WTC11 (cell line): ENCODE measurements around the gene NUP214. TPM values are rescaled to one million over a fixed set of nuclear protein-coding genes. Genes with fewer than 3 reads are reported as not detected.

Experiments used
- ATAC-seq: fragments of 200-7000 bp; cut with Tn5 transposase; 2 replicates; pipeline ENCODE4 v1.10.0; 2021; ENCODE audit warnings: mild to moderate bottlenecking, moderate library complexity
- CTCF ChIA-PET: fragments of 300-600 bp; sonication (Branson Sonifier 250); formaldehyde crosslinking; loops from one replicate; lab custom pipeline; 2021; ENCODE audit warnings: antibody characterized with exemption; lab: Charles Lee
- POLR2A ChIA-PET: fragments of 350-600 bp; sonication (Branson Sonifier 250); formaldehyde crosslinking; loops from one replicate; lab custom pipeline; 2021; ENCODE audit warnings: antibody characterized with exemption; lab: Charles Lee
- DNase-seq: peaks from one replicate; pipeline ENCODE4 v3.0.0; 2021; ENCODE audit warnings: low spot score
- H3K27ac Mint-ChIP-seq: 2 replicates; pipeline ENCODE4 v1.8.0; 2021; ENCODE audit warnings: mixed read lengths
- H3K27me3 Mint-ChIP-seq: 2 replicates; pipeline ENCODE4 v1.8.0; 2021; ENCODE audit warnings: low read depth, mild to moderate bottlenecking, moderate library complexity, mixed read lengths
- H3K36me3 Mint-ChIP-seq: 2 replicates; pipeline ENCODE4 v1.8.0; 2021; ENCODE audit warnings: mixed read lengths
- H3K4me1 Mint-ChIP-seq: 2 replicates; pipeline ENCODE4 v1.8.0; 2022; ENCODE audit warnings: mixed read lengths
- H3K4me3 Mint-ChIP-seq: 2 replicates; pipeline ENCODE4 v1.8.0; 2021; ENCODE audit warnings: mild to moderate bottlenecking, moderate library complexity, mixed read lengths
- H3K9me3 Mint-ChIP-seq: 2 replicates; pipeline ENCODE4 v1.8.0; 2021; ENCODE audit warnings: mixed read lengths
- GRHL2 ChIP-seq: fragments of 250-450 bp; sonication (Bioruptor Pico); IDR thresholded peaks from 2 replicates; pipeline ENCODE4 v1.8.0; 2022; ENCODE audit warnings: mild to moderate bottlenecking, moderate library complexity; ENCODE audit not compliant: insufficient replicate concordance, severe bottlenecking
- JUN ChIP-seq: sonication (generic); formaldehyde crosslinking; IDR thresholded peaks from 2 replicates; pipeline ENCODE4 v1.8.0; 2023; ENCODE audit warnings: mild to moderate bottlenecking, missing genetic modification reagents
- MXD4 ChIP-seq: fragments of 250-450 bp; sonication (Bioruptor Pico); IDR thresholded peaks from 2 replicates; pipeline ENCODE4 v1.8.0; 2021; ENCODE audit warnings: mild to moderate bottlenecking, moderate library complexity, borderline replicate concordance
- PRDM15 ChIP-seq: sonication (generic); formaldehyde crosslinking; IDR thresholded peaks from 2 replicates; pipeline ENCODE4 v1.8.0; 2022; ENCODE audit warnings: missing genetic modification reagents
- SOX15 ChIP-seq: fragments of 250-450 bp; sonication (Bioruptor Pico); IDR thresholded peaks from 2 replicates; pipeline ENCODE4 v1.9.0; 2021; ENCODE audit warnings: mild to moderate bottlenecking
- SP1 ChIP-seq: sonication (generic); formaldehyde crosslinking; conservative IDR thresholded peaks from 2 replicates; pipeline ENCODE4 v1.8.1; 2022; ENCODE audit warnings: missing genetic modification reagents
- TCF7 ChIP-seq: sonication (generic); formaldehyde crosslinking; IDR thresholded peaks from 2 replicates; pipeline ENCODE4 v1.8.0; 2022; ENCODE audit warnings: mild to moderate bottlenecking, low read depth, missing genetic modification reagents, moderate library complexity
- ZNF232 ChIP-seq: sonication (generic); formaldehyde crosslinking; IDR thresholded peaks from 2 replicates; pipeline ENCODE4 v1.8.0; 2022; ENCODE audit warnings: mild to moderate bottlenecking, missing genetic modification reagents
- ZNF317 ChIP-seq: sonication (generic); formaldehyde crosslinking; IDR thresholded peaks from 2 replicates; pipeline ENCODE4 v1.8.1; 2023; ENCODE audit warnings: low read depth, mild to moderate bottlenecking, moderate library complexity, missing genetic modification reagents, borderline replicate concordance
- ZNF423 ChIP-seq: fragments of 250-450 bp; sonication (Bioruptor Pico); IDR thresholded peaks from 2 replicates; pipeline ENCODE4 v2.1.2; 2022; ENCODE audit warnings: mild to moderate bottlenecking, moderate library complexity
- ZNF425 ChIP-seq: fragments of 250-450 bp; sonication (Bioruptor Pico); conservative IDR thresholded peaks from 2 replicates; pipeline ENCODE4 v1.9.0; 2021; ENCODE audit warnings: mild to moderate bottlenecking
- total RNA-seq: library from RNA; stranded (reverse); gene quantifications from 3 replicates; pipeline ENCODE4 v1.2.3, GENCODE V29; 2021
- TF ChIP-seq, protein P1 (sequence below): sonication (generic); formaldehyde crosslinking; IDR thresholded peaks from 2 replicates; pipeline ENCODE4 v1.8.1; 2023; ENCODE audit warnings: mild to moderate bottlenecking, missing genetic modification reagents
- TF ChIP-seq, protein P2 (sequence below): fragments of 250-450 bp; sonication (Bioruptor Pico); IDR thresholded peaks from 2 replicates; pipeline ENCODE4 v1.9.0; 2021; ENCODE audit warnings: mild to moderate bottlenecking
- TF ChIP-seq, protein P3 (sequence below): sonication (generic); formaldehyde crosslinking; IDR thresholded peaks from 2 replicates; pipeline ENCODE4 v1.8.0; 2022; ENCODE audit warnings: mild to moderate bottlenecking, missing genetic modification reagents
- TF ChIP-seq, protein P4 (sequence below): sonication (generic); formaldehyde crosslinking; IDR thresholded peaks from 2 replicates; pipeline ENCODE4 v1.8.0; 2022; ENCODE audit warnings: mild to moderate bottlenecking, missing genetic modification reagents
- TF ChIP-seq, protein P5 (sequence below): sonication (generic); formaldehyde crosslinking; IDR thresholded peaks from 2 replicates; pipeline ENCODE4 v1.8.1; 2023; ENCODE audit warnings: mild to moderate bottlenecking, missing genetic modification reagents, borderline replicate concordance
- TF ChIP-seq, protein P6 (sequence below): sonication (generic); formaldehyde crosslinking; IDR thresholded peaks from 2 replicates; pipeline ENCODE4 v1.8.0; 2023; ENCODE audit warnings: missing genetic modification reagents, mild to moderate bottlenecking, borderline replicate concordance

NUP214 gene
- total RNA-seq, 1 experiment from 2014 or later = 41.8 TPM

GRCh38 chr9:131145245-131145644 is 19.9 kb downstream of the NUP214 start (continued):
- no peak for TF ChIP-seq ZNF425 (CRISPR knock-in tag)
- TF ChIP-seq, protein P1, sequence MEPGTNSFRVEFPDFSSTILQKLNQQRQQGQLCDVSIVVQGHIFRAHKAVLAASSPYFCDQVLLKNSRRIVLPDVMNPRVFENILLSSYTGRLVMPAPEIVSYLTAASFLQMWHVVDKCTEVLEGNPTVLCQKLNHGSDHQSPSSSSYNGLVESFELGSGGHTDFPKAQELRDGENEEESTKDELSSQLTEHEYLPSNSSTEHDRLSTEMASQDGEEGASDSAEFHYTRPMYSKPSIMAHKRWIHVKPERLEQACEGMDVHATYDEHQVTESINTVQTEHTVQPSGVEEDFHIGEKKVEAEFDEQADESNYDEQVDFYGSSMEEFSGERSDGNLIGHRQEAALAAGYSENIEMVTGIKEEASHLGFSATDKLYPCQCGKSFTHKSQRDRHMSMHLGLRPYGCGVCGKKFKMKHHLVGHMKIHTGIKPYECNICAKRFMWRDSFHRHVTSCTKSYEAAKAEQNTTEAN (CRISPR knock-in tag) = no peak
- TF ChIP-seq JUN (CRISPR knock-in tag) = no peak
- no peak for TF ChIP-seq GRHL2

DNA sequence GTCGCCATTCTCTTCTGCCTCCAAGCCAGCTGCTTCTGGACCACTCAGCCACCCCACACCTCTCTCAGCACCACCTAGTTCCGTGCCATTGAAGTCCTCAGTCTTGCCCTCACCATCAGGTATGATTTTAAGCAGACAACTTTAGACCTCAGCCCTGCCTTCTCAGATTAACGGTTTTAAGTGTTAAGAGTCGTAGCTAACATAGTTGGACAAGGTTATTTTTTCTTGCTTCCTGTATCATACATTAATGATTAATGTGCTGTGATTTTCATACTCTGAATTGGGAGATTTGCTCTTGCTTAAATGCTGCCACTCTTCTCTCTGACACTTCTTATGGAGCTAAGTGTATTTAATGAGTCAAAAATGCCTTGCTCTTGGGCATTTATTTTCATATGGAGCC is 20.8 kb downstream of the NUP214 start:
- H3K4me3 Mint-ChIP-seq = no peak overlapping the region
- no peak overlapping the region for H3K27ac Mint-ChIP-seq
- ATAC-seq (no peak), DNase-seq (no peak)
- H3K4me1 Mint-ChIP-seq = no peaks in the 10 kb centered on the region
- H3K27me3 Mint-ChIP-seq = no peaks in the 10 kb centered on the region
- H3K9me3 Mint-ChIP-seq = no peaks in the 10 kb centered on the region
- POLR2A ChIA-PET = no interaction called here
- CTCF ChIA-PET = no interaction called here
- H3K36me3 Mint-ChIP-seq = peaks cover 67% of the 10 kb centered on the region
- TF ChIP-seq, protein P2, sequence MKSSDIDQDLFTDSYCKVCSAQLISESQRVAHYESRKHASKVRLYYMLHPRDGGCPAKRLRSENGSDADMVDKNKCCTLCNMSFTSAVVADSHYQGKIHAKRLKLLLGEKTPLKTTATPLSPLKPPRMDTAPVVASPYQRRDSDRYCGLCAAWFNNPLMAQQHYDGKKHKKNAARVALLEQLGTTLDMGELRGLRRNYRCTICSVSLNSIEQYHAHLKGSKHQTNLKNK (CRISPR knock-in tag) = no peak
- TF ChIP-seq PRDM15 (CRISPR knock-in tag) = no peak
- no peak for TF ChIP-seq ZNF232 (CRISPR knock-in tag)
- TF ChIP-seq, protein P3, sequence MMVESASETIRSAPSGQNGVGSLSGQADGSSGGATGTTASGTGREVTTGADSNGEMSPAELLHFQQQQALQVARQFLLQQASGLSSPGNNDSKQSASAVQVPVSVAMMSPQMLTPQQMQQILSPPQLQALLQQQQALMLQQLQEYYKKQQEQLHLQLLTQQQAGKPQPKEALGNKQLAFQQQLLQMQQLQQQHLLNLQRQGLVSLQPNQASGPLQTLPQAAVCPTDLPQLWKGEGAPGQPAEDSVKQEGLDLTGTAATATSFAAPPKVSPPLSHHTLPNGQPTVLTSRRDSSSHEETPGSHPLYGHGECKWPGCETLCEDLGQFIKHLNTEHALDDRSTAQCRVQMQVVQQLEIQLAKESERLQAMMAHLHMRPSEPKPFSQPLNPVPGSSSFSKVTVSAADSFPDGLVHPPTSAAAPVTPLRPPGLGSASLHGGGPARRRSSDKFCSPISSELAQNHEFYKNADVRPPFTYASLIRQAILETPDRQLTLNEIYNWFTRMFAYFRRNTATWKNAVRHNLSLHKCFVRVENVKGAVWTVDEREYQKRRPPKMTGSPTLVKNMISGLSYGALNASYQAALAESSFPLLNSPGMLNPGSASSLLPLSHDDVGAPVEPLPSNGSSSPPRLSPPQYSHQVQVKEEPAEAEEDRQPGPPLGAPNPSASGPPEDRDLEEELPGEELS = no peak
- TF ChIP-seq, protein P4, sequence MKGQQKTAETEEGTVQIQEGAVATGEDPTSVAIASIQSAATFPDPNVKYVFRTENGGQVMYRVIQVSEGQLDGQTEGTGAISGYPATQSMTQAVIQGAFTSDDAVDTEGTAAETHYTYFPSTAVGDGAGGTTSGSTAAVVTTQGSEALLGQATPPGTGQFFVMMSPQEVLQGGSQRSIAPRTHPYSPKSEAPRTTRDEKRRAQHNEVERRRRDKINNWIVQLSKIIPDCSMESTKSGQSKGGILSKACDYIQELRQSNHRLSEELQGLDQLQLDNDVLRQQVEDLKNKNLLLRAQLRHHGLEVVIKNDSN (CRISPR knock-in tag) = no peak
- TF ChIP-seq, protein P5, sequence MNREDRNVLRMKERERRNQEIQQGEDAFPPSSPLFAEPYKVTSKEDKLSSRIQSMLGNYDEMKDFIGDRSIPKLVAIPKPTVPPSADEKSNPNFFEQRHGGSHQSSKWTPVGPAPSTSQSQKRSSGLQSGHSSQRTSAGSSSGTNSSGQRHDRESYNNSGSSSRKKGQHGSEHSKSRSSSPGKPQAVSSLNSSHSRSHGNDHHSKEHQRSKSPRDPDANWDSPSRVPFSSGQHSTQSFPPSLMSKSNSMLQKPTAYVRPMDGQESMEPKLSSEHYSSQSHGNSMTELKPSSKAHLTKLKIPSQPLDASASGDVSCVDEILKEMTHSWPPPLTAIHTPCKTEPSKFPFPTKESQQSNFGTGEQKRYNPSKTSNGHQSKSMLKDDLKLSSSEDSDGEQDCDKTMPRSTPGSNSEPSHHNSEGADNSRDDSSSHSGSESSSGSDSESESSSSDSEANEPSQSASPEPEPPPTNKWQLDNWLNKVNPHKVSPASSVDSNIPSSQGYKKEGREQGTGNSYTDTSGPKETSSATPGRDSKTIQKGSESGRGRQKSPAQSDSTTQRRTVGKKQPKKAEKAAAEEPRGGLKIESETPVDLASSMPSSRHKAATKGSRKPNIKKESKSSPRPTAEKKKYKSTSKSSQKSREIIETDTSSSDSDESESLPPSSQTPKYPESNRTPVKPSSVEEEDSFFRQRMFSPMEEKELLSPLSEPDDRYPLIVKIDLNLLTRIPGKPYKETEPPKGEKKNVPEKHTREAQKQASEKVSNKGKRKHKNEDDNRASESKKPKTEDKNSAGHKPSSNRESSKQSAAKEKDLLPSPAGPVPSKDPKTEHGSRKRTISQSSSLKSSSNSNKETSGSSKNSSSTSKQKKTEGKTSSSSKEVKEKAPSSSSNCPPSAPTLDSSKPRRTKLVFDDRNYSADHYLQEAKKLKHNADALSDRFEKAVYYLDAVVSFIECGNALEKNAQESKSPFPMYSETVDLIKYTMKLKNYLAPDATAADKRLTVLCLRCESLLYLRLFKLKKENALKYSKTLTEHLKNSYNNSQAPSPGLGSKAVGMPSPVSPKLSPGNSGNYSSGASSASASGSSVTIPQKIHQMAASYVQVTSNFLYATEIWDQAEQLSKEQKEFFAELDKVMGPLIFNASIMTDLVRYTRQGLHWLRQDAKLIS (CRISPR knock-in tag) = no peak
- TF ChIP-seq ZNF423 (CRISPR knock-in tag) = no peak
- no peak for TF ChIP-seq MXD4 (CRISPR knock-in tag)
- TF ChIP-seq SP1 (CRISPR knock-in tag) = no peak
- no peak for TF ChIP-seq TCF7 (CRISPR knock-in tag)
- no peak for TF ChIP-seq SOX15 (CRISPR knock-in tag)
- TF ChIP-seq ZNF317 (CRISPR knock-in tag) = no peak
- TF ChIP-seq, protein P6, sequence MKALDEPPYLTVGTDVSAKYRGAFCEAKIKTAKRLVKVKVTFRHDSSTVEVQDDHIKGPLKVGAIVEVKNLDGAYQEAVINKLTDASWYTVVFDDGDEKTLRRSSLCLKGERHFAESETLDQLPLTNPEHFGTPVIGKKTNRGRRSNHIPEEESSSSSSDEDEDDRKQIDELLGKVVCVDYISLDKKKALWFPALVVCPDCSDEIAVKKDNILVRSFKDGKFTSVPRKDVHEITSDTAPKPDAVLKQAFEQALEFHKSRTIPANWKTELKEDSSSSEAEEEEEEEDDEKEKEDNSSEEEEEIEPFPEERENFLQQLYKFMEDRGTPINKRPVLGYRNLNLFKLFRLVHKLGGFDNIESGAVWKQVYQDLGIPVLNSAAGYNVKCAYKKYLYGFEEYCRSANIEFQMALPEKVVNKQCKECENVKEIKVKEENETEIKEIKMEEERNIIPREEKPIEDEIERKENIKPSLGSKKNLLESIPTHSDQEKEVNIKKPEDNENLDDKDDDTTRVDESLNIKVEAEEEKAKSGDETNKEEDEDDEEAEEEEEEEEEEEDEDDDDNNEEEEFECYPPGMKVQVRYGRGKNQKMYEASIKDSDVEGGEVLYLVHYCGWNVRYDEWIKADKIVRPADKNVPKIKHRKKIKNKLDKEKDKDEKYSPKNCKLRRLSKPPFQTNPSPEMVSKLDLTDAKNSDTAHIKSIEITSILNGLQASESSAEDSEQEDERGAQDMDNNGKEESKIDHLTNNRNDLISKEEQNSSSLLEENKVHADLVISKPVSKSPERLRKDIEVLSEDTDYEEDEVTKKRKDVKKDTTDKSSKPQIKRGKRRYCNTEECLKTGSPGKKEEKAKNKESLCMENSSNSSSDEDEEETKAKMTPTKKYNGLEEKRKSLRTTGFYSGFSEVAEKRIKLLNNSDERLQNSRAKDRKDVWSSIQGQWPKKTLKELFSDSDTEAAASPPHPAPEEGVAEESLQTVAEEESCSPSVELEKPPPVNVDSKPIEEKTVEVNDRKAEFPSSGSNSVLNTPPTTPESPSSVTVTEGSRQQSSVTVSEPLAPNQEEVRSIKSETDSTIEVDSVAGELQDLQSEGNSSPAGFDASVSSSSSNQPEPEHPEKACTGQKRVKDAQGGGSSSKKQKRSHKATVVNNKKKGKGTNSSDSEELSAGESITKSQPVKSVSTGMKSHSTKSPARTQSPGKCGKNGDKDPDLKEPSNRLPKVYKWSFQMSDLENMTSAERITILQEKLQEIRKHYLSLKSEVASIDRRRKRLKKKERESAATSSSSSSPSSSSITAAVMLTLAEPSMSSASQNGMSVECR (CRISPR knock-in tag) = no peak
